Neural cell (in vitro differentiated cells): ENCODE data around the gene BRF1.

Experiments used
- EP300 ChIP-seq: fragments of 450-650 bp; conservative IDR thresholded peaks from 2 replicates; pipeline ENCODE4 v1.6.1; 2014; ENCODE audit warnings: antibody characterized with exemption, mild to moderate bottlenecking, moderate library complexity; ENCODE audit not compliant: poor library complexity, severe bottlenecking
- EZH2 ChIP-seq: fragments of 200-600, 300-800 bp; shearing (Covaris generic), sonication (generic); IDR thresholded peaks from 2 replicates; pipeline ENCODE4 v1.6.1; 2014; ENCODE audit warnings: antibody characterized with exemption, low read length, borderline replicate concordance, mild to moderate bottlenecking; ENCODE audit not compliant: insufficient read depth, poor library complexity, severe bottlenecking
- MXI1 ChIP-seq: fragments of 450-650 bp; conservative IDR thresholded peaks from 2 replicates; pipeline ENCODE4 v1.6.1; 2014; ENCODE audit warnings: antibody characterized with exemption, mild to moderate bottlenecking; ENCODE audit not compliant: poor library complexity, severe bottlenecking
- POLR2AphosphoS5 ChIP-seq: IDR thresholded peaks from 2 replicates; pipeline ENCODE4 v1.6.1; 2012
- RAD21 ChIP-seq: fragments of 450-650 bp; conservative IDR thresholded peaks from 2 replicates; pipeline ENCODE4 v1.6.1; 2014; ENCODE audit warnings: antibody characterized with exemption, mild to moderate bottlenecking, moderate library complexity
- SMC3 ChIP-seq: fragments of 450-650 bp; conservative IDR thresholded peaks from 2 replicates; pipeline ENCODE4 v1.6.1; 2014; ENCODE audit warnings: antibody characterized with exemption, mild to moderate bottlenecking, moderate library complexity; ENCODE audit not compliant: poor library complexity
- TAF1 ChIP-seq: IDR thresholded peaks from 2 replicates; pipeline ENCODE4 v1.6.1; 2012; ENCODE audit warnings: low read depth
- TF ChIP-seq, protein P1 (sequence below): fragments of 450-650 bp; IDR thresholded peaks from 2 replicates; pipeline ENCODE4 v1.5.1; 2014; ENCODE audit warnings: antibody characterized with exemption, mild to moderate bottlenecking, moderate library complexity; ENCODE audit not compliant: poor library complexity, severe bottlenecking
- TF ChIP-seq, protein P2 (sequence below): IDR thresholded peaks from 2 replicates; pipeline ENCODE4 v1.6.1; 2012; ENCODE audit warnings: borderline replicate concordance

DNA sequence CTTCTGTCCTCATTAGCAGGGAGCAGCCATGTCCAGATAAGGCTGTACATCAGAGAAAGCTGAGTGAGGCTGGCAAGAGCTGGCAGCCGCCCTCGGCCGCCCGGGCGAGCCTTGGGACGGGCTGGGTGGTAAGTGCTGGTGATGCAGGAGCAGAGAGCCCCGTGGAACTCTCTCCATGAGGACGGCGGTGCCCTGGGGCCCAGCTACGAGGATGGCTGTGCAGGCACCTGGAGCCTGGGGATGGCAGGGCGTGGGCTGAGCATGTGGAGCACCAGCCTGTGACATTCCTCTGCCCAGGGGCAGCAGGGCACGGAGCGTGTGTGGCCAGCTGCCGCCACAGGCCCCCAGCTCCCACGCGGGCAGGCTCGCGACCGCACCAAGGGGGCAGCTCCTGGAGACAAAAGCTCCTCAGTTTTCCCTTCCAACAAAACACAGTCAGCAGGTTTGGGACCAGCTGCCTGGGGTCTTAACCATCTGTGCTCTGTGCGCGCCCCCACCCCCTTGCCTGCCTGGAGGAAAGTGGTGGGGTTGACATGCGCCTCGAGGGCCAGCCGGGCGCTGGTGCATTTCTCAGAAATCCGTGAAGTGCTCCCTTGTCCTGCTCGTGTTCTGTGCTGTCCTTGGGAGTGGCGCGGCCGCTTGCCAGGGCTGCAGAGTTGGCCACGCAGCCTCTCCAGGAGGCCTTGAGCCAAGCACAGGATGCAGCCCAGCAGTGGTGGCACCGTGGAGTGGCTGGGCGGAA lies 35.1 kb upstream of the BRF1 start:
- no peak for TF ChIP-seq MXI1
- TF ChIP-seq TAF1, result no peak
- TF ChIP-seq, protein P1, sequence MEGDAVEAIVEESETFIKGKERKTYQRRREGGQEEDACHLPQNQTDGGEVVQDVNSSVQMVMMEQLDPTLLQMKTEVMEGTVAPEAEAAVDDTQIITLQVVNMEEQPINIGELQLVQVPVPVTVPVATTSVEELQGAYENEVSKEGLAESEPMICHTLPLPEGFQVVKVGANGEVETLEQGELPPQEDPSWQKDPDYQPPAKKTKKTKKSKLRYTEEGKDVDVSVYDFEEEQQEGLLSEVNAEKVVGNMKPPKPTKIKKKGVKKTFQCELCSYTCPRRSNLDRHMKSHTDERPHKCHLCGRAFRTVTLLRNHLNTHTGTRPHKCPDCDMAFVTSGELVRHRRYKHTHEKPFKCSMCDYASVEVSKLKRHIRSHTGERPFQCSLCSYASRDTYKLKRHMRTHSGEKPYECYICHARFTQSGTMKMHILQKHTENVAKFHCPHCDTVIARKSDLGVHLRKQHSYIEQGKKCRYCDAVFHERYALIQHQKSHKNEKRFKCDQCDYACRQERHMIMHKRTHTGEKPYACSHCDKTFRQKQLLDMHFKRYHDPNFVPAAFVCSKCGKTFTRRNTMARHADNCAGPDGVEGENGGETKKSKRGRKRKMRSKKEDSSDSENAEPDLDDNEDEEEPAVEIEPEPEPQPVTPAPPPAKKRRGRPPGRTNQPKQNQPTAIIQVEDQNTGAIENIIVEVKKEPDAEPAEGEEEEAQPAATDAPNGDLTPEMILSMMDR, result no peak
- TF ChIP-seq, protein P2, sequence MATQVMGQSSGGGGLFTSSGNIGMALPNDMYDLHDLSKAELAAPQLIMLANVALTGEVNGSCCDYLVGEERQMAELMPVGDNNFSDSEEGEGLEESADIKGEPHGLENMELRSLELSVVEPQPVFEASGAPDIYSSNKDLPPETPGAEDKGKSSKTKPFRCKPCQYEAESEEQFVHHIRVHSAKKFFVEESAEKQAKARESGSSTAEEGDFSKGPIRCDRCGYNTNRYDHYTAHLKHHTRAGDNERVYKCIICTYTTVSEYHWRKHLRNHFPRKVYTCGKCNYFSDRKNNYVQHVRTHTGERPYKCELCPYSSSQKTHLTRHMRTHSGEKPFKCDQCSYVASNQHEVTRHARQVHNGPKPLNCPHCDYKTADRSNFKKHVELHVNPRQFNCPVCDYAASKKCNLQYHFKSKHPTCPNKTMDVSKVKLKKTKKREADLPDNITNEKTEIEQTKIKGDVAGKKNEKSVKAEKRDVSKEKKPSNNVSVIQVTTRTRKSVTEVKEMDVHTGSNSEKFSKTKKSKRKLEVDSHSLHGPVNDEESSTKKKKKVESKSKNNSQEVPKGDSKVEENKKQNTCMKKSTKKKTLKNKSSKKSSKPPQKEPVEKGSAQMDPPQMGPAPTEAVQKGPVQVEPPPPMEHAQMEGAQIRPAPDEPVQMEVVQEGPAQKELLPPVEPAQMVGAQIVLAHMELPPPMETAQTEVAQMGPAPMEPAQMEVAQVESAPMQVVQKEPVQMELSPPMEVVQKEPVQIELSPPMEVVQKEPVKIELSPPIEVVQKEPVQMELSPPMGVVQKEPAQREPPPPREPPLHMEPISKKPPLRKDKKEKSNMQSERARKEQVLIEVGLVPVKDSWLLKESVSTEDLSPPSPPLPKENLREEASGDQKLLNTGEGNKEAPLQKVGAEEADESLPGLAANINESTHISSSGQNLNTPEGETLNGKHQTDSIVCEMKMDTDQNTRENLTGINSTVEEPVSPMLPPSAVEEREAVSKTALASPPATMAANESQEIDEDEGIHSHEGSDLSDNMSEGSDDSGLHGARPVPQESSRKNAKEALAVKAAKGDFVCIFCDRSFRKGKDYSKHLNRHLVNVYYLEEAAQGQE, result no peak
- TF ChIP-seq POLR2AphosphoS5, result no peak
- no peak for TF ChIP-seq EZH2
- TF ChIP-seq RAD21, result no peak
- TF ChIP-seq EP300, result no peak
- TF ChIP-seq SMC3, result no peak
